ENCODE results near the gene CCDC34. TPM values are rescaled to one million over a fixed set of nuclear protein-coding genes. Genes with fewer than 3 reads are reported as not detected.

Gene CCDC34
- polyA plus RNA-seq, 1 donor from 2014 or later = 13.3 TPM

GRCh38 chr11:27386181-27386845 is 23.3 kb upstream of the CCDC34 start:
- Histone ChIP-seq H3F3A (ENCODE audit: insufficient read depth, low read length, poor library complexity, severe bottlenecking) (no peaks in the 10 kb centered on the region), H3K36me3 (ENCODE audit: insufficient read depth, low read length) (no peaks in the 10 kb centered on the region), H3K9me2 (ENCODE audit: insufficient read depth, low read length) (no peaks in the 10 kb centered on the region), H3K9me3 (ENCODE audit: low read length) (no peaks in the 10 kb centered on the region), H3K27ac (ENCODE audit: low read length) (no peak overlapping the region), H3K79me2 (replicated peaks; ENCODE audit: insufficient read depth, low read length) (no peaks in the 10 kb centered on the region), H3K4me2 (ENCODE audit: low read length) (no peak overlapping the region), H4K20me1 (ENCODE audit: insufficient read depth) (no peaks in the 10 kb centered on the region), H3K4me3 (ENCODE audit: low read length) (no peak overlapping the region), H3K27me3 (ENCODE audit: insufficient read depth, low read depth, low read length) (no peaks in the 10 kb centered on the region), H3K9ac (ENCODE audit: low read length) (no peak overlapping the region), H2AFZ (ENCODE audit: low read depth, low read length) (no peak overlapping the region)
- TF ChIP-seq POLR2AphosphoS5 (IDR thresholded peaks at IDR 0.05) (no peak), TAF1 (IDR thresholded peaks at IDR 0.05; ENCODE audit: low read depth) (no peak), MXI1 (conservative IDR thresholded peaks at IDR 0.05; ENCODE audit: poor library complexity, severe bottlenecking) (no peak), CTCF (IDR thresholded peaks at IDR 0.05; ENCODE audit: poor library complexity, severe bottlenecking) (no peak), RAD21 (conservative IDR thresholded peaks at IDR 0.05) (no peak), EZH2 (IDR thresholded peaks at IDR 0.05; ENCODE audit: borderline replicate concordance, insufficient read depth, low read length, poor library complexity, severe bottlenecking) (no peak), SMC3 (conservative IDR thresholded peaks at IDR 0.05; ENCODE audit: poor library complexity) (no peak), REST (IDR thresholded peaks at IDR 0.05; ENCODE audit: borderline replicate concordance) (no peak), EP300 (conservative IDR thresholded peaks at IDR 0.05; ENCODE audit: poor library complexity, severe bottlenecking) (no peak)

DNA sequence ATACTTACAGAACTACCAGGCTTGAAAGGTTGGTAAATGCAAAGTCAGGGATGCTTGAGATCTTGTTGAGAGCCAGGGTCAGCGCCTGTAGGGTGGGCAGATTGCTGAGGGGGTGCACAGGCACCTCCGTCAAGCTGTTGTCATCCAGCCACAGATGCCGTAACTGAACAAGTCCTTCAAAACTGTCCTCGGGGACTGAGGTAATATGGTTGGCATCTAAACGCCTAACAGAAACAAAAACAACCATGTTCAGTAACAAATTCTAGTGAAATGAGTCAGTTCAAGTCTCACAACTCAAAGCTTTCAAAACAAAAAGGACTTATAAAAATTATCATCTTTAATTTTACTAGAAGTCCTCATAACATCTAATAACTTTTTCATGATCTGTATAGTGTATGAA is 22.2 kb upstream of the CCDC34 start:
- Histone ChIP-seq H3K27me3 (ENCODE audit: insufficient read depth, low read depth, low read length) (no peaks in the 10 kb centered on the region), H2AFZ (ENCODE audit: low read depth, low read length) (no peak overlapping the region), H3K4me3 (ENCODE audit: low read length) (no peak overlapping the region), H4K20me1 (ENCODE audit: insufficient read depth) (no peaks in the 10 kb centered on the region), H3K4me2 (ENCODE audit: low read length) (no peak overlapping the region), H3K36me3 (ENCODE audit: insufficient read depth, low read length) (no peaks in the 10 kb centered on the region), H3K9me3 (ENCODE audit: low read length) (no peaks in the 10 kb centered on the region), H3K27ac (ENCODE audit: low read length) (no peak overlapping the region), H3F3A (ENCODE audit: insufficient read depth, low read length, poor library complexity, severe bottlenecking) (no peaks in the 10 kb centered on the region), H3K79me2 (replicated peaks; ENCODE audit: insufficient read depth, low read length) (no peaks in the 10 kb centered on the region), H3K9ac (ENCODE audit: low read length) (no peak overlapping the region), H3K9me2 (ENCODE audit: insufficient read depth, low read length) (no peaks in the 10 kb centered on the region)
- TF ChIP-seq SMC3 (conservative IDR thresholded peaks at IDR 0.05; ENCODE audit: poor library complexity) (no peak), TAF1 (IDR thresholded peaks at IDR 0.05; ENCODE audit: low read depth) (no peak), REST (IDR thresholded peaks at IDR 0.05; ENCODE audit: borderline replicate concordance) (no peak), EP300 (conservative IDR thresholded peaks at IDR 0.05; ENCODE audit: poor library complexity, severe bottlenecking) (no peak), POLR2AphosphoS5 (IDR thresholded peaks at IDR 0.05) (no peak), EZH2 (IDR thresholded peaks at IDR 0.05; ENCODE audit: borderline replicate concordance, insufficient read depth, low read length, poor library complexity, severe bottlenecking) (no peak), CTCF (IDR thresholded peaks at IDR 0.05; ENCODE audit: poor library complexity, severe bottlenecking) (no peak), MXI1 (conservative IDR thresholded peaks at IDR 0.05; ENCODE audit: poor library complexity, severe bottlenecking) (no peak), RAD21 (conservative IDR thresholded peaks at IDR 0.05) (no peak)

Data from neural cell (in vitro differentiated cells).